GM12892 (cell line): ENCODE measurements around the gene ANKRD27.

Experiments used
- POLR2A ChIP-seq: IDR thresholded peaks from 2 replicates; pipeline ENCODE4 v1.6.1; 2011; ENCODE audit warnings: low read depth, low read length, control low read depth
- TAF1 ChIP-seq: IDR thresholded peaks from 2 replicates; pipeline ENCODE4 v1.6.1; 2011; ENCODE audit warnings: low read depth, mild to moderate bottlenecking, control low read depth, low read length, borderline replicate concordance

GRCh38 chr19:32674153-32674930 lies 638 bp downstream of the ANKRD27 start:
- TF ChIP-seq POLR2A: no peak
- no peak for TF ChIP-seq TAF1
